PC-3 (cell line): ENCODE data around the gene PIP5K1C. TPM values are rescaled to one million over a fixed set of nuclear protein-coding genes. Genes with fewer than 3 reads are reported as not detected.
"Not testable (repeated sequence)": the region's sequence is repeated elsewhere in the genome, so short reads cannot be mapped to it uniquely, and the experiment has no call there.

ENCODE experiments used
- ATAC-seq: fragments of 200-7000 bp; cut with Tn5 transposase; 2 replicates; pipeline ENCODE4 v1.9.1; 2020; ENCODE audit warnings: mild to moderate bottlenecking, moderate library complexity
- BruUV-seq: library from RNA; stranded (reverse); fragments of 400-500 nt; replicated peaks from 2 replicates; lab custom pipeline; 2021; lab: Mats Ljungman, UMichigan
- CTCF ChIA-PET: fragments of 300-600 bp; sonication (Branson Sonifier 250); formaldehyde crosslinking; loops from one replicate; lab custom pipeline; 2022; ENCODE audit warnings: antibody characterized with exemption; lab: Charles Lee
- POLR2A ChIA-PET: fragments of 300-600 bp; sonication (Branson Sonifier 250); formaldehyde crosslinking; loops from one replicate; lab custom pipeline; 2022; ENCODE audit warnings: antibody characterized with exemption; ENCODE audit not compliant: unreplicated experiment; lab: Charles Lee
- DNase-seq: peaks from one replicate; pipeline ENCODE4 v3.0.0-alpha.2; 2015
- H2AFZ ChIP-seq: fragments of 300-600 bp; sonication (generic); 2 replicates; pipeline ENCODE4 v1.6.0; 2016; ENCODE audit warnings: antibody characterized with exemption, low read length
- H3F3A ChIP-seq: fragments of 300-600 bp; sonication (generic); one replicate; pipeline ENCODE4 v1.6.0; 2017; ENCODE audit warnings: antibody characterized with exemption, low read length, control low read depth, mild to moderate bottlenecking; ENCODE audit not compliant: unreplicated experiment
- H3K27ac ChIP-seq: fragments of 300-600 bp; sonication (generic); 2 replicates; pipeline ENCODE4 v1.5.1; 2016; ENCODE audit warnings: mild to moderate bottlenecking, low read length
- H3K27me3 ChIP-seq: fragments of 300-600 bp; sonication (generic); 2 replicates; pipeline ENCODE4 v1.6.1; 2016; ENCODE audit warnings: low read length, mixed read lengths
- H3K36me3 ChIP-seq: fragments of 300-600 bp; sonication (generic); 2 replicates; pipeline ENCODE4 v1.6.1; 2016; ENCODE audit warnings: low read depth, mixed run types, low read length, mixed read lengths
- H3K4me1 ChIP-seq: fragments of 300-600 bp; sonication (generic); 2 replicates; pipeline ENCODE4 v1.5.1; 2016; ENCODE audit warnings: low read length; ENCODE audit not compliant: insufficient read depth
- H3K4me2 ChIP-seq: fragments of 300-600 bp; sonication (generic); 2 replicates; pipeline ENCODE4 v1.6.0; 2016; ENCODE audit warnings: low read length
- H3K4me3 ChIP-seq: fragments of 300-600 bp; sonication (generic); 2 replicates; pipeline ENCODE4 v1.5.1; 2016; ENCODE audit warnings: mild to moderate bottlenecking, low read length, mixed read lengths
- H3K79me2 ChIP-seq: fragments of 300-600 bp; sonication (generic); 2 replicates; pipeline ENCODE4 v1.6.1; 2017; ENCODE audit warnings: low read length, mixed read lengths
- H3K9ac ChIP-seq: fragments of 300-600 bp; sonication (generic); 2 replicates; pipeline ENCODE4 v1.6.0; 2016; ENCODE audit warnings: mild to moderate bottlenecking, low read length
- H3K9me2 ChIP-seq: fragments of 300-600 bp; sonication (generic); replicated peaks from 2 replicates; pipeline ENCODE4 v1.6.1; 2016; ENCODE audit warnings: mixed run types, low read length, mixed read lengths
- H3K9me3 ChIP-seq: fragments of 300-600 bp; sonication (generic); 2 replicates; pipeline ENCODE4 v1.6.1; 2016; ENCODE audit warnings: low read length, mixed read lengths
- H4K20me1 ChIP-seq: fragments of 300-600 bp; sonication (generic); 2 replicates; pipeline ENCODE4 v1.6.1; 2016; ENCODE audit warnings: low read length, mixed read lengths
- CTCF ChIP-seq: fragments of 300-600 bp; sonication (generic); conservative IDR thresholded peaks from 2 replicates; pipeline ENCODE4 v1.5.1; 2017; ENCODE audit warnings: antibody characterized with exemption, low read depth, mild to moderate bottlenecking, low read length
- EZH2 ChIP-seq: fragments of 300-600 bp; sonication (generic); IDR thresholded peaks from one replicate; pipeline ENCODE4 v1.6.1; 2017; ENCODE audit warnings: antibody characterized with exemption, mild to moderate bottlenecking, low read length; ENCODE audit not compliant: unreplicated experiment
- EZH2phosphoT487 ChIP-seq: fragments of 300-600 bp; sonication (generic); IDR thresholded peaks from 2 replicates; pipeline ENCODE4 v1.6.1; 2018; ENCODE audit warnings: mild to moderate bottlenecking, antibody characterized with exemption, low read length, borderline replicate concordance
- intact Hi-C: fragments of 100-400 bp; cut with micrococcal nuclease; formaldehyde crosslinking; loops from 2 replicates; pipeline ENCODE4 v1.9.0; 2023
- total RNA-seq: library from RNA; depleted of rRNA; stranded (reverse); fragments of >200 nt; gene quantifications from 2 replicates; pipeline ENCODE4 v1.2.3, GENCODE V29; 2014

The PIP5K1C gene
- total RNA-seq, 1 experiment from 2014 or later, result 16.1 TPM

GRCh38 chr19:3667766-3668165 is 32.5 kb downstream of the PIP5K1C start:
- no peaks in the 10 kb centered on the region for H3K79me2 ChIP-seq
- TF ChIP-seq EZH2phosphoT487, result no peak
- H3K27ac ChIP-seq, result no peak overlapping the region
- no peaks in the 10 kb centered on the region for H3K27me3 ChIP-seq
- H2AFZ ChIP-seq, result no peak overlapping the region
- BruUV-seq, result no TSS peak
- no peak overlapping the region for H3K4me3 ChIP-seq
- no peak for ATAC-seq
- POLR2A ChIA-PET, result no interaction called here
- no peaks in the 10 kb centered on the region for H3K4me1 ChIP-seq
- CTCF ChIA-PET, result no interaction called here
- no peak for DNase-seq
- no peak overlapping the region for H3K9ac ChIP-seq
- H3F3A ChIP-seq, result no peaks in the 10 kb centered on the region
- no peaks in the 10 kb centered on the region for H4K20me1 ChIP-seq
- H3K36me3 ChIP-seq, result no peaks in the 10 kb centered on the region; the same call in 1 of the 2 replicates
- intact Hi-C loops, result loop anchor here (2.0 kb wide), 1 partner anchor 51 kb away; no protein-coding TSS in a partner anchor
- H3K9me2 ChIP-seq, result no peaks in the 10 kb centered on the region
- no peaks in the 10 kb centered on the region for H3K9me3 ChIP-seq
- H3K4me2 ChIP-seq, result no peak overlapping the region

- TF ChIP-seq EZH2phosphoT487 (no peak), CTCF (no peak), EZH2 (no peak)
- no peaks in the 10 kb centered on the region for H3K79me2 ChIP-seq
- DNase-seq, result no peak
- H3F3A ChIP-seq, result no peaks in the 10 kb centered on the region
- no peaks in the 10 kb centered on the region for H3K9me3 ChIP-seq
- ChIA-PET CTCF (no interaction called here), POLR2A (no interaction called here)
- no TSS peak for BruUV-seq
- H2AFZ ChIP-seq, result no peak overlapping the region
- H3K9ac ChIP-seq, result no peak overlapping the region
- H3K4me1 ChIP-seq, result no peaks in the 10 kb centered on the region
- H3K9me2 ChIP-seq, result no peaks in the 10 kb centered on the region
- no peaks in the 10 kb centered on the region; the same call in 1 of the 2 replicates for H3K36me3 ChIP-seq
- no peaks in the 10 kb centered on the region for H4K20me1 ChIP-seq
- intact Hi-C loops, result loop anchor here (2.0 kb wide), 1 partner anchor 52 kb away; no protein-coding TSS in a partner anchor
- H3K27ac ChIP-seq, result no peak overlapping the region
- H3K4me2 ChIP-seq, result no peak overlapping the region
- no peaks in the 10 kb centered on the region for H3K27me3 ChIP-seq
- H3K4me3 ChIP-seq, result no peak overlapping the region
- ATAC-seq, result no peak
Observed at GRCh38 chr19:3667037-3667638, 33.1 kb downstream of the PIP5K1C start.

- H3K27ac ChIP-seq, H3K79me2 ChIP-seq, H3K9me3 ChIP-seq, H3K4me3 ChIP-seq, H3K9ac ChIP-seq, H2AFZ ChIP-seq, H3K4me1 ChIP-seq, DNase-seq, H3K27me3 ChIP-seq, H3K36me3 ChIP-seq, H3K4me2 ChIP-seq, ATAC-seq, H4K20me1 ChIP-seq, BruUV-seq, CTCF ChIA-PET, H3K9me2 ChIP-seq, H3F3A ChIP-seq, POLR2A ChIA-PET: not testable (repeated sequence)
- intact Hi-C loops, result loop anchor here (2.0 kb wide), 1 partner anchor 52 kb away; no protein-coding TSS in a partner anchor
Observed at GRCh38 chr19:3666545-3666856, 33.8 kb downstream of the PIP5K1C start.
